H1 (cell line): ENCODE data around the gene TGM2. TPM values are rescaled to one million over a fixed set of nuclear protein-coding genes. Genes with fewer than 3 reads are reported as not detected.

Source experiments
- ATF3 ChIP-seq: IDR thresholded peaks from 2 replicates; pipeline ENCODE4 v1.6.1; 2011; ENCODE audit warnings: low read depth, mild to moderate bottlenecking, low read length; ENCODE audit not compliant: insufficient read depth
- CEBPB ChIP-seq: IDR thresholded peaks from 2 replicates; pipeline ENCODE4 v1.6.1; 2012; ENCODE audit warnings: low read depth, low read length
- CHD7 ChIP-seq: fragments of 300-600 bp; sonication (generic); IDR thresholded peaks from 2 replicates; pipeline ENCODE4 v1.7.1; 2012; ENCODE audit warnings: low read length, moderate library complexity, mild to moderate bottlenecking, inconsistent platforms; ENCODE audit not compliant: insufficient replicate concordance
- E2F6 ChIP-seq: IDR thresholded peaks from 2 replicates; pipeline ENCODE4 v1.6.1; 2012; ENCODE audit warnings: inconsistent platforms
- EP300 ChIP-seq, 2 experiments: IDR thresholded peaks; 1 replicate in 1 of 2; 2 replicates in 1 of 2; pipeline ENCODE4 v1.6.1; 2011 to 2012; ENCODE audit warnings: low read depth in 2 of 2, low read length in 2 of 2, mild to moderate bottlenecking in 2 of 2, borderline replicate concordance in 1 of 2, inconsistent platforms in 1 of 2, moderate library complexity in 1 of 2
- KDM5A ChIP-seq: fragments of 200-600 bp; IDR thresholded peaks from 2 replicates; pipeline ENCODE4 v1.7.1; 2012; ENCODE audit warnings: mild to moderate bottlenecking, low read length, inconsistent platforms, mixed read lengths
- MAFK ChIP-seq: IDR thresholded peaks from 2 replicates; pipeline ENCODE4 v1.6.1; 2012; ENCODE audit warnings: low read depth, mild to moderate bottlenecking, improper control_type of control experiment, low read length
- POLR2A ChIP-seq, 2 experiments: IDR thresholded peaks; 1 replicate in 1 of 2; 2 replicates in 1 of 2; pipeline ENCODE4 v1.6.1; 2011; ENCODE audit warnings: low read depth in 2 of 2, low read length in 2 of 2, mild to moderate bottlenecking in 2 of 2; ENCODE audit errors: control extremely low read depth in 1 of 2
- SP4 ChIP-seq: IDR thresholded peaks from 2 replicates; pipeline ENCODE4 v1.6.1; 2012; ENCODE audit warnings: low read length, inconsistent platforms
- TAF1 ChIP-seq: IDR thresholded peaks from 2 replicates; pipeline ENCODE4 v1.6.1; 2011; ENCODE audit warnings: mild to moderate bottlenecking, low read depth, low read length
- YY1 ChIP-seq: IDR thresholded peaks from 2 replicates; pipeline ENCODE4 v1.6.1; 2011; ENCODE audit warnings: low read depth, mild to moderate bottlenecking, low read length
- ZNF274 ChIP-seq: IDR thresholded peaks from 2 replicates; pipeline ENCODE4 v1.7.0; 2012; ENCODE audit warnings: low read length, borderline replicate concordance; ENCODE audit errors: extremely low read depth
- polyA plus RNA-seq, 7 experiments: library from polyadenylated mRNA; depleted of rRNA in 3 of 7; stranded (reverse) in 5 of 7; unstranded in 2 of 7; fragments of >200 nt in 5 of 7; fragments of 200-250 nt in 2 of 7; gene quantifications; 1 replicate in 5 of 7; 2 replicates in 1 of 7; 4 replicates in 1 of 7; pipeline versions ENCODE4 v1.2.1 to v1.2.3, GENCODE V29; 2011 to 2013; ENCODE audit warnings: missing spikeins in 2 of 7, mixed read lengths in 2 of 7
- total RNA-seq: library from RNA; stranded (reverse); fragmentation: NEBNext Ultra II Directional; extraction: Animal tissue kit (Norgen Biotek cat#: 25700); gene quantifications from 2 replicates; pipeline ENCODE4 v1.2.1, GENCODE V29; 2021

TGM2 gene
- total and polyA plus RNA-seq, 2 of the 8 experiments (the other 6 are each of a cell fraction or from before 2014, with no cell fraction given) = 0.86 to 1.0 TPM

GRCh38 chr20:38155811-38156210, 9.3 kb downstream of the TGM2 start (continued):
- no peak for TF ChIP-seq CHD7
- no peak for TF ChIP-seq SP4
- no peak for TF ChIP-seq POLR2A (IDR thresholded peaks at IDR 0.05; ENCODE audit: control extremely low read depth in 1 of 2, low read depth in 2 of 2, low read length in 2 of 2)
- TF ChIP-seq E2F6 = no peak
- no peak for TF ChIP-seq ZNF274
- no peak for TF ChIP-seq ATF3
- no peak for TF ChIP-seq KDM5A
- TF ChIP-seq CEBPB = no peak
- no peak for TF ChIP-seq MAFK
- TF ChIP-seq EP300 (IDR thresholded peaks at IDR 0.05; ENCODE audit: borderline replicate concordance in 1 of 2, low read depth in 2 of 2, low read length in 2 of 2) = no peak
- TF ChIP-seq YY1 = no peak
- no peak for TF ChIP-seq TAF1
